GM12872 (cell line): ENCODE results near the gene MACROD2.

ENCODE experiments used
- CTCF ChIP-seq: IDR thresholded peaks from 3 replicates; pipeline ENCODE4 v1.5.1; 2011; ENCODE audit warnings: low read depth, mild to moderate bottlenecking, low read length, moderate library complexity; ENCODE audit not compliant: insufficient read depth

Gene MACROD2

DNA sequence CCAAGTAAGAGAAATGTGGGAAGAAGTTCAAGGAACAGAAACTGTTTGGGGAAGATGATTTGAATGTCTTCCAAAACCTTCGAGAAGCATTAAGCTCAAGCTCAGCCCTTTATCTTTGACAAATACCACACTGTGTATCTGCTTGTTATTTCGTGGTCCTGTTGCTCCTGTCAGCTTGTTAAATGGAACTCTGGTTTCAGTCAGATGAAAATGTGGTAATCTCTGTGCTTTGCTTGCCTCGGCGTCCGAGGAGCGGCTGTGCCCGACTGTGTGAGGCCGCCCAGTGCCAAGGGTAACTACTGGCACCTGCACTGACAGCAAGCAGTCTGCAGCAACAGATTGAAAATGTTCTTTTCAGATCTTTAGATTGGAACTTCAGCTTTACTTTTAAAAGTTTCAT is 920.0 kb downstream of the MACROD2 start:
- no peak for TF ChIP-seq CTCF

GRCh38 chr20:14916360-14916920 is 921.1 kb downstream of the MACROD2 start:
- TF ChIP-seq CTCF, result no peak

DNA sequence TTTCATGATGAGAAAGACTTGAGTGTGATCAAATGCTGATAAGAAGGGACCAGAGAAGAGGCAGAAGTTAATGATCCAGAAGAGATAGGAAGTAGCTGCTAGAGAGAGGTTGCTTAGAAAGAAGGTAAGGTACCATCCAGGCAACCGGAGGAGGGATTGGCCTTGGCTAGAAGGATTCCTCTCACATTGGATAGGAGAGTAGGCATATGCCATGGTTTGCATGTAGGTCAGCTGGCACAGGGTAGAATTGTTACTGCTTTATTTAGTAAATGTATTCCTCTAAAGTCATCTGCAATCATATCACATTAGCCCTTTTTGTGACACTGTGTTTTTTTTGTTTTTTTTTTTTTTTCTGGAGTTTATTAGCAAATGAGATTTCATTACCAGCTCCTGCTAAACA is 923.0 kb downstream of the MACROD2 start:
- no peak for TF ChIP-seq CTCF

GRCh38 chr20:14918976-14919375 is 923.7 kb downstream of the MACROD2 start:
- TF ChIP-seq CTCF, result no peak

GRCh38 chr20:14919501-14920081 is 924.3 kb downstream of the MACROD2 start:
- no peak for TF ChIP-seq CTCF

- no peak for TF ChIP-seq CTCF
Measured at GRCh38 chr20:14921513-14921912, 926.2 kb downstream of the MACROD2 start.

- TF ChIP-seq CTCF, result no peak
Measured at GRCh38 chr20:14922503-14923267, 927.4 kb downstream of the MACROD2 start.
